CD14-positive monocyte (primary cell): ENCODE data around the gene CLEC17A. TPM values are rescaled to one million over a fixed set of nuclear protein-coding genes. Genes with fewer than 3 reads are reported as not detected.
A peak's percentile ranks its signal among the peaks of the same experiment; 100 is the strongest.
"Not testable (repeated sequence)": the region's sequence is repeated elsewhere in the genome, so short reads cannot be mapped to it uniquely, and the experiment has no call there.

Experiments used
- DNase-seq, 3 donors: peaks; one replicate each; pipeline ENCODE4 v3.0.0-alpha.2; 2011 to 2022
- H2AFZ ChIP-seq: 2 replicates; pipeline ENCODE4 v1.6.0; 2012; ENCODE audit warnings: mild to moderate bottlenecking, low read depth, low read length, inconsistent platforms; ENCODE audit not compliant: insufficient read depth, poor library complexity, severe bottlenecking
- H3K27ac ChIP-seq, 2 donors: 1 replicate in 1 of 2; 2 replicates in 1 of 2; pipeline ENCODE4 v1.5.1; 2012 to 2013; ENCODE audit warnings: low read length in 2 of 2, control low read depth in 1 of 2, inconsistent platforms in 1 of 2, low read depth in 1 of 2, mild to moderate bottlenecking in 1 of 2
- H3K27me3 ChIP-seq, 2 donors: one replicate each; pipeline versions ENCODE4 v1.6.0 to v1.6.1; 2011 to 2013; ENCODE audit warnings: low read length in 2 of 2; ENCODE audit not compliant: control insufficient read depth in 2 of 2, insufficient read depth in 2 of 2
- H3K36me3 ChIP-seq, 2 donors: replicated peaks in 1 of 2; 1 replicate in 1 of 2; 2 replicates in 1 of 2; pipeline versions ENCODE4 v1.5.1 to v1.6.1; 2012 to 2013; ENCODE audit warnings: low read length in 2 of 2, control low read depth in 1 of 2, inconsistent platforms in 1 of 2, mild to moderate bottlenecking in 1 of 2; ENCODE audit not compliant: insufficient read depth in 2 of 2, control insufficient read depth in 1 of 2
- H3K4me1 ChIP-seq, 2 donors: 1 replicate in 1 of 2; 2 replicates in 1 of 2; pipeline versions ENCODE4 v1.5.1 to v1.6.1; 2012 to 2013; ENCODE audit warnings: low read length in 2 of 2, control low read depth in 1 of 2, inconsistent platforms in 1 of 2, mild to moderate bottlenecking in 1 of 2, moderate library complexity in 1 of 2; ENCODE audit not compliant: insufficient read depth in 2 of 2, control insufficient read depth in 1 of 2
- H3K4me2 ChIP-seq: replicated peaks from 2 replicates; pipeline ENCODE3; 2012; ENCODE audit warnings: low read length, moderate library complexity, mild to moderate bottlenecking; ENCODE audit not compliant: poor library complexity, severe bottlenecking; ENCODE audit errors: extremely low read depth
- H3K4me3 ChIP-seq, 3 experiments: fragments of 200-600 bp in 1 of 3; sonication (generic) in 1 of 3; replicated peaks in 1 of 3; 1 replicate in 2 of 3; 2 replicates in 1 of 3; pipeline ENCODE4 v1.5.1; 2011 to 2013; ENCODE audit warnings: low read length in 3 of 3, mild to moderate bottlenecking in 3 of 3, control low read depth in 2 of 3, low read depth in 2 of 3, inconsistent platforms in 1 of 3, moderate library complexity in 1 of 3
- H3K79me2 ChIP-seq: 2 replicates; pipeline ENCODE4 v1.6.0; 2012; ENCODE audit warnings: mild to moderate bottlenecking, control low read depth, inconsistent platforms, low read length, moderate library complexity; ENCODE audit not compliant: insufficient read depth
- H3K9ac ChIP-seq: 2 replicates; pipeline ENCODE4 v1.6.0; 2017; ENCODE audit warnings: low read length, mild to moderate bottlenecking; ENCODE audit not compliant: insufficient read depth, poor library complexity, severe bottlenecking
- H3K9me3 ChIP-seq, 2 donors: replicated peaks in 1 of 2; 1 replicate in 1 of 2; 2 replicates in 1 of 2; pipeline versions ENCODE4 v1.5.1 to v1.6.1; 2012 to 2013; ENCODE audit warnings: low read length in 2 of 2, control low read depth in 1 of 2; ENCODE audit not compliant: control insufficient read depth in 1 of 2, insufficient read depth in 1 of 2
- H4K20me1 ChIP-seq: 2 replicates; pipeline ENCODE4 v1.6.0; 2012; ENCODE audit warnings: mild to moderate bottlenecking, low read length, control low read depth, moderate library complexity; ENCODE audit not compliant: insufficient read depth
- H3K27ac Mint-ChIP-seq, 7 donors: one replicate each; pipeline ENCODE4 v1.8.0; 2020; ENCODE audit warnings: mild to moderate bottlenecking in 7 of 7, mixed read lengths in 7 of 7, moderate library complexity in 6 of 7, inconsistent platforms in 2 of 7
- H3K27me3 Mint-ChIP-seq, 3 donors: one replicate each; pipeline ENCODE4 v1.8.0; 2021 to 2022; ENCODE audit warnings: low read depth in 3 of 3, mild to moderate bottlenecking in 3 of 3, mixed read lengths in 3 of 3, moderate library complexity in 3 of 3, inconsistent platforms in 1 of 3
- H3K36me3 Mint-ChIP-seq, 2 donors: one replicate each; pipeline ENCODE4 v1.8.0; 2020; ENCODE audit warnings: mixed read lengths in 2 of 2, inconsistent platforms in 1 of 2, mild to moderate bottlenecking in 1 of 2
- H3K4me1 Mint-ChIP-seq: one replicate; pipeline ENCODE4 v1.8.0; 2020; ENCODE audit warnings: mild to moderate bottlenecking, mixed read lengths
- H3K4me3 Mint-ChIP-seq, 2 donors: one replicate each; pipeline ENCODE4 v1.8.0; 2020; ENCODE audit warnings: mild to moderate bottlenecking in 2 of 2, mixed read lengths in 2 of 2, moderate library complexity in 1 of 2
- H3K9me3 Mint-ChIP-seq, 7 donors: one replicate each; pipeline ENCODE4 v1.8.0; 2020 to 2022; ENCODE audit warnings: mixed read lengths in 7 of 7, mild to moderate bottlenecking in 6 of 7, moderate library complexity in 6 of 7, inconsistent platforms in 2 of 7
- WGBS: methylation state at CpG from one replicate; pipeline ENCODE4 v1.1.5; 2013; ENCODE audit warnings: missing lambda C conversion rate; ENCODE audit not compliant: insufficient coverage; 5-methylcytosine and 5-hydroxymethylcytosine counted together
- intact Hi-C, 2 donors: fragments of 100-400 bp; cut with micrococcal nuclease; formaldehyde crosslinking; loops; one replicate each; pipeline versions ENCODE4 v1.15.0 to v1.15.1; 2023
- polyA plus RNA-seq, 3 donors: library from polyadenylated mRNA; depleted of rRNA in 1 of 3; unstranded in 2 of 3; stranded (reverse) in 1 of 3; fragments of 300-500 nt in 2 of 3; fragments of >200 nt in 1 of 3; fragmentation: Illumina TruSeq in 2 of 3; gene quantifications; 1 replicate in 2 of 3; 2 replicates in 1 of 3; pipeline ENCODE4 v1.2.3, GENCODE V29; 2012 to 2021
- TF ChIP-seq, protein P1 (sequence below): fragments of 200-600 bp; IDR thresholded peaks from one replicate; pipeline ENCODE4 v1.8.0; 2022; ENCODE audit warnings: antibody characterized with exemption, mild to moderate bottlenecking

CLEC17A gene
- polyA plus RNA-seq, 3 donors: 0.62 to 3.4 (median 2.6) TPM

- H3K9ac ChIP-seq, H3K9me3 Mint-ChIP-seq, H3K27me3 Mint-ChIP-seq, H3K4me3 Mint-ChIP-seq, H2AFZ ChIP-seq, H3K4me2 ChIP-seq, H3K4me3 ChIP-seq, H3K27me3 ChIP-seq, H3K9me3 ChIP-seq: not testable (repeated sequence)
- Mint-ChIP-seq H3K27ac (peak overlapping the region in 6 of 7 donors; percentile 19 to 82 (median 71)), H3K36me3 (peaks cover 19 to 38% of the 10 kb centered on the region in 2 donors), H3K4me1 (peaks cover 23% of the 10 kb centered on the region)
- peak; percentile 58 to 76 (median 60) for DNase-seq
- Histone ChIP-seq H3K27ac (peak overlapping the region in 1 of 2 donors; percentile 23), H3K4me1 (peaks cover 15 to 17% of the 10 kb centered on the region in 2 donors), H3K36me3 (peaks cover 4 to 14% of the 10 kb centered on the region in 2 donors), H4K20me1 (peaks cover 14% of the 10 kb centered on the region), H3K79me2 (peaks cover 16% of the 10 kb centered on the region)
- TF ChIP-seq, protein P1, sequence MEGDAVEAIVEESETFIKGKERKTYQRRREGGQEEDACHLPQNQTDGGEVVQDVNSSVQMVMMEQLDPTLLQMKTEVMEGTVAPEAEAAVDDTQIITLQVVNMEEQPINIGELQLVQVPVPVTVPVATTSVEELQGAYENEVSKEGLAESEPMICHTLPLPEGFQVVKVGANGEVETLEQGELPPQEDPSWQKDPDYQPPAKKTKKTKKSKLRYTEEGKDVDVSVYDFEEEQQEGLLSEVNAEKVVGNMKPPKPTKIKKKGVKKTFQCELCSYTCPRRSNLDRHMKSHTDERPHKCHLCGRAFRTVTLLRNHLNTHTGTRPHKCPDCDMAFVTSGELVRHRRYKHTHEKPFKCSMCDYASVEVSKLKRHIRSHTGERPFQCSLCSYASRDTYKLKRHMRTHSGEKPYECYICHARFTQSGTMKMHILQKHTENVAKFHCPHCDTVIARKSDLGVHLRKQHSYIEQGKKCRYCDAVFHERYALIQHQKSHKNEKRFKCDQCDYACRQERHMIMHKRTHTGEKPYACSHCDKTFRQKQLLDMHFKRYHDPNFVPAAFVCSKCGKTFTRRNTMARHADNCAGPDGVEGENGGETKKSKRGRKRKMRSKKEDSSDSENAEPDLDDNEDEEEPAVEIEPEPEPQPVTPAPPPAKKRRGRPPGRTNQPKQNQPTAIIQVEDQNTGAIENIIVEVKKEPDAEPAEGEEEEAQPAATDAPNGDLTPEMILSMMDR: peak; percentile 41
- WGBS: 16% methylated on average over 7 of the region's 12 CpGs
- intact Hi-C loops: loop anchor here in 1 of 2 donors (10.0 kb wide), 1 partner anchor 343 kb away; no protein-coding TSS in a partner anchor
Measured at GRCh38 chr19:14551134-14552005, 31.5 kb upstream of the CLEC17A start.

DNA sequence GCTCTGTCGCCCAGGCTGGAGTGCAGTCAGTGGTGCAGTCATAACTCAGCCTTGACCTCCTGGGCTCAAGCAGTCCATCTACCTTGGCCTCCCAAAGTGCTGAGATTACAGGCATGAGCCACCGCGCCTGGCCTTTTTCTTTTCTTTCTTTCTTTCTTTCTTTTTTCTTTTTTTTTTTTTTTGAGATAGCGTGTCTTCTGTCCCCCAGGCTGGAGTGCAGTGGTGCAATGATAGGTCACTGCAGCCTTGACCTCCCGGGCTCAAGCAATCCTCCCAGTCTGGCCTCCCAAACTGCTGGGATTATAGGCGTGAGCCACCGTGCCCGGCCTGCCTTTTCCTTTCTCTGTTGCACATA lies 30.9 kb upstream of the CLEC17A start:
- Histone ChIP-seq H3K79me2 (peaks cover 22% of the 10 kb centered on the region), H3K27ac (peak overlapping the region in 1 of 2 donors; percentile 3), H3K4me1 (peaks cover 21 to 22% of the 10 kb centered on the region in 2 donors), H4K20me1 (peaks cover 14% of the 10 kb centered on the region), H3K36me3 (peaks cover 4 to 14% of the 10 kb centered on the region in 2 donors)
- H3K9me3 ChIP-seq, H3K4me3 Mint-ChIP-seq, H3K9me3 Mint-ChIP-seq, DNase-seq, H3K27me3 Mint-ChIP-seq, H3K4me2 ChIP-seq, H2AFZ ChIP-seq, H3K4me3 ChIP-seq, H3K9ac ChIP-seq, H3K27me3 ChIP-seq: not testable (repeated sequence)
- peak overlapping the region in 6 of 7 donors; percentile 19 to 82 (median 66) for H3K27ac Mint-ChIP-seq
- peaks cover 28% of the 10 kb centered on the region for H3K4me1 Mint-ChIP-seq
- intact Hi-C loops: loop anchor here in 1 of 2 donors (10.0 kb wide), 1 partner anchor 343 kb away; no protein-coding TSS in a partner anchor
- WGBS: 100% methylated on average over 1 of the region's 8 CpGs
- peaks cover 17 to 37% of the 10 kb centered on the region in 2 donors for H3K36me3 Mint-ChIP-seq
